Measurements from ENCODE around the gene CEP97.
A peak's percentile ranks its signal among the peaks of the same experiment; 100 is the strongest.
"Not testable (repeated sequence)": the region's sequence is repeated elsewhere in the genome, so short reads cannot be mapped to it uniquely, and the experiment has no call there.

Gene CEP97, protein sequence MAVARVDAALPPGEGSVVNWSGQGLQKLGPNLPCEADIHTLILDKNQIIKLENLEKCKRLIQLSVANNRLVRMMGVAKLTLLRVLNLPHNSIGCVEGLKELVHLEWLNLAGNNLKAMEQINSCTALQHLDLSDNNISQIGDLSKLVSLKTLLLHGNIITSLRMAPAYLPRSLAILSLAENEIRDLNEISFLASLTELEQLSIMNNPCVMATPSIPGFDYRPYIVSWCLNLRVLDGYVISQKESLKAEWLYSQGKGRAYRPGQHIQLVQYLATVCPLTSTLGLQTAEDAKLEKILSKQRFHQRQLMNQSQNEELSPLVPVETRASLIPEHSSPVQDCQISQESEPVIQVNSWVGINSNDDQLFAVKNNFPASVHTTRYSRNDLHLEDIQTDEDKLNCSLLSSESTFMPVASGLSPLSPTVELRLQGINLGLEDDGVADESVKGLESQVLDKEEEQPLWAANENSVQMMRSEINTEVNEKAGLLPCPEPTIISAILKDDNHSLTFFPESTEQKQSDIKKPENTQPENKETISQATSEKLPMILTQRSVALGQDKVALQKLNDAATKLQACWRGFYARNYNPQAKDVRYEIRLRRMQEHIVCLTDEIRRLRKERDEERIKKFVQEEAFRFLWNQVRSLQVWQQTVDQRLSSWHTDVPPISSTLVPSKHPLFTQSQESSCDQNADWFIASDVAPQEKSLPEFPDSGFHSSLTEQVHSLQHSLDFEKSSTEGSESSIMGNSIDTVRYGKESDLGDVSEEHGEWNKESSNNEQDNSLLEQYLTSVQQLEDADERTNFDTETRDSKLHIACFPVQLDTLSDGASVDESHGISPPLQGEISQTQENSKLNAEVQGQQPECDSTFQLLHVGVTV

DNA sequence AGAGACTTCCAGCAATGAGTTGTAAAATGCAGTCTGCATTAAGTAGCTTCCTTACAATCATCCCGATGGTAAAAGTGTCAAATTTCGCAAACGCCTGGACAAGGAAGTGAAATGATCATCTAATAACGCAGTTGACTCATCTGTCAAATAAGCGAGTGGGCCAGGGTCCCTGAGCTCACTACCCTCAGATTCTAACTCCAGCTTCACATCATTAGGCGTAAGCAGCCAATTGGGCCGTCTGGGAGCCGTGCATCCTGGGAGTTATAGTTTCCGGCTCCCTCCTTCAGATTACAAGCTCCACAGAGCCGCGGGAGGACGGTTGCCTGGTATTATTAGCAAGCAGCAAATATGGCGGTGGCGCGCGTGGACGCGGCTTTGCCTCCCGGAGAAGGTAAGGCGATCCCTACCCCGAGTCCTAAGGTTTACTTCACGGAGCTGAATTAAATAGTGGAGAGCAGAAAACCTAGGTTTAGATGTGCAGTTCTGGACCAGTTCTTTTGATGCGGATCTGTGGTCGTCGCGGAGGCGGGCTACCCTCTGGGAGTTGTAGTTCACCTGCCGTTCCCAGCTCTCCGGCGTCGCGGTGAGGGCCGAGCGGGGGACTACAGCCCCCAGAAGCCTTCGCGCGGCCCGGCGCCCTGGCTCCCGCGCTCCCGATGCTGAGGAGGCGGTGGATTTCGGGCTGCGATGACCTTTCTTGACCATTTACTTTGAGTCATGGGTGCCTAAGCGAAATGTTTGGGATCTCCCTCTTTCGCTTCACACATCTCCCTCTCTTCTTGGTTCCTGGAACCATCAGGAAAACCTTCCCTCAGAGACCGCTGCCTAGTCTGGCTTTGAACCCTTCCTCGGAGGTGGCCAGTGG is at the start of gene CEP97:
TSS of gene CEP97 (plus strand) at position 286 of the 865 bp plus-strand sequence. CDS start at position 349, 63 bp downstream.
- DNase-seq: peak; percentile 100

DNA sequence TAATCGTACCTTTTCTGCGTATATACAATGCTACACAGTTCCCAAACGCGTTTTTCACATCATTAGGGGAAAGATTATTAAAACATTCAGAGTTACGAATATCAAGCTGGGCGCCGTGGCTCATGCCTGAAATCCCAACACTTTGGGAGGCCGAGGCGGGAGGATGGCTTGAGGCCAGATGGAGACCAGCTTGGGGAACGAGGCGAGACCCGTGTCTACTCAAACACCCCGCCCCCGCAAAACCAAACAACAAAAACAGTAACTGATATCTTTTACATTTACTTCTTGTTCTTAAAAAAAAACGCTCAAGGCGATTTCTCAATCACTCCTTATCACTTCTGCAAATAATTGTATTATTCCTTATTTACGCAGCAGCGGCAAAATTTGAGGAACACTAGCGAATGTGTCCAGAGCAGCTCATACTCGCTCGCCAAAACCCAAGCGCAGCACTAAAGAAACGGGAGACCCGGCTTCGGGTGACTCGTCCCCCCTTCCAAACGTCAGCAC is 48.7 kb upstream of the CEP97 start:
- DNase-seq: no peak

DNA sequence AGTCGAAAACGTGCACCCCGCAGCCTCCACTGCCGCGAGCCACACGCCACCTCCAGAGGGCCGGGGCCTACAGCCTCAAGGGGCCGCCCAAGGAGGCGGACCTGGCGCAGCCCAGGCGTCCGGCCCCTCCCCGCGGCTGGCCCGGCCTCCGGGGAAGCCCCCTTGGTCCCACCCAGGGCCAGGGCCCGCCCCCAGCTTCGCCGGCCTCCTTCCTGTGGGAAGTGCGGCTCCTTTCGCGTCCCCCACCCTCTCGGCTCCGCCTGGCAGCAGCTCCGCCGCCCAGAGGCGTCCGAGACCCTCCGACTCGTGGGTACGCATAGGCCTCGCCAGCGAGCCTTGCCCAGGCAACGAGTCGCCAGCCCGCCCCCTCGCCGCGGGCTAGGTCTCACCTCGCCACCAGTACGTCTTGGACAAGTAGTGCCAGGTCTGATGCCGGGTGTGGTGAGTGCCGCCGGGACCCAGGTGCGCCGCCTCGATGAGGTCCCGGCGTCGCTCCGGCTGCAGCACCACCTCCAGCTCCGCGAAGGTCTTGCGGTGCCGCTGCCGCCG is 48.1 kb upstream of the CEP97 start:
- peak; percentile 94 for DNase-seq

DNA sequence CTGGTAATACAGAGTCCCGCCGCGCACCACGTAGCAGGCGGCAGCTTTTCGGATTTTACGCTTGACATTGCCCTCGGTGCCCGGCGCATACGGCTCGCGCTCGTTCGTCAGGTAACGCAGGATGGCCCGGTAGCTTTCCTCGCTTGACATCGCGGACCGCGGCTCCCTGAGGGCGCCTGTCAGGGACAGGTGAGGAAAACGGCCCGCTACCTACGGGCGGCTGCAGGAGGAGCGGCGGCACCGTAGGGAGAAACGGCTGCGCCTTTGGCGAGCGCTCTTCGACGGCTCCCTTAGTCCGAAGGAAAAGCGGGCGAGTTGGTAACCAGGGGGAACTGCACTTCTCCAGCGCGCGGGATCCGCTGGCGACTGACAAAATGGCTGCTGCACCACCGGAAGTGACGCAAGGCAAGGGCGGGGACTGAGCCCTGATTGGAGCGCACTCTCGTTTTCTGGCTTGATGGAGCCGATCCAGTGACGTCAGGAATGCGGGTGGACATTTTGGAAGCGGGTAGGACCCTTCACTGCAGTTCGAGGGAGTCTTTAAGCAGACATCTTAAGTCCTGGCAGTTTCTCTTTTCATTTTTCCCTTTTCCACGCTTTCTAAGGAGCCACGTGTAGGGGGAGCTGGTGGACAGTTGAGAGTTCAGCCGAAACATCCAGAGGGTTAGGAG is 47.5 kb upstream of the CEP97 start, which contains the start of gene ZBTB11:
TSS of gene ZBTB11 (minus strand) at position 368 of the 671 bp plus-strand sequence. CDS start at position 150, 218 bp downstream.
- DNase-seq: peak; percentile 97

DNA sequence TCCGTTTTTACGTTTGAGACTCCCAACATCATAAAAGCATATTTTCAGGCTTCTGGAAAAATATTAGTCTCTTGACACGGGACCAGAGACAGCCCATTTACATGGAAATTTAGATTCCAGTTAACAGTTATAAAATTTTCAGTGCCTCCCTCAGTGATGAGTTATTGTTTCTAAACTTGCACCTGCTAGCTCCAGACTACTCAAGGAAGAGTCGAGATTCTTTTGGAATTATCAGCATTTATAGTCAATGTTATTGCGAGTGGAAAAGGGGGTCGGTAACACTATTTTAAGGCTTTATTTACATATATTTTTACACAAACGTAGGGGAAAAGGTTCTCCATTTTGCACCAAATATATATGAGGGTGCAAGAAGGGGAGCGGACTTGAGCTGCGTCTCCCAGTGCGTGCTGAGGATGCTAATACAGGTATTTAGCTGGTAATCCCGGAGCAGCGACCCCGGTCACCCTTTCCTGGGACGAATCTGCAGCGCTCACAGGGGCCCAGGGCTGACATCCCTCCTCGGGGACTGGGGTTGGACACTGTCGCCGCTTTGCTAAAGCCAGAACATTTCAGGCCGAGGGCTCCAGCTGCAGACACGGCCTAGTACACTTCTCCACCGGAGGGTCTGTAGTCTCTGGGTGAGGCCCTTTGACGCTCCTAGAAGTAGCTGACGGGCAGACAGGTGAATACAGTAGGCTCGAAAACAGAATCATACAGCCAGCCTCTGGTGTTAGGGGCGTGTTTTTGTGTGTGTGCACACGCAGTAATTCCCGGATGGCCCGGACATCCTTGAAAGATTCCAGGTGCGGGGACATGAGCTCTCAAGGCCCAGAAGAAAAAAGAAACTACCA is 46.8 kb upstream of the CEP97 start:
- DNase-seq: no peak

DNA sequence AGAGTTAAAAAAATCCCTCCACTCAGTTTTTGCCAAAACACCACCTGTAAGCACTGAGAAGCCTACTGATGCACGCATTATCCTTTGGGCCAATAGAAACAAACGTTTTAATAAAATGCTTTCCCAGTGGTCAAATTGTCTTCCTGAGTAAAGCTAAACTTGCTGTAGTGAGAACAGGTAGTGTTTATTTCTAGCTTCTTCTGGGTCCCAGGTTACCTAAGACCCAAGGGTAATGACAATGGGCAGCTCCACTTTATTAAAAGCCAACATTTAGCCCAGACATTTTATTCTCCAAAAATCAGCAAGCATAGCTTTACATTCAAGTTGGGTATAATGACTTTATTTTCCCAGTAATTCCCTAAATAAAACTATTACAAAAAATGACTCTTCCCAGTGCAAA is 45.6 kb upstream of the CEP97 start:
- DNase-seq: not testable (repeated sequence)

DNA sequence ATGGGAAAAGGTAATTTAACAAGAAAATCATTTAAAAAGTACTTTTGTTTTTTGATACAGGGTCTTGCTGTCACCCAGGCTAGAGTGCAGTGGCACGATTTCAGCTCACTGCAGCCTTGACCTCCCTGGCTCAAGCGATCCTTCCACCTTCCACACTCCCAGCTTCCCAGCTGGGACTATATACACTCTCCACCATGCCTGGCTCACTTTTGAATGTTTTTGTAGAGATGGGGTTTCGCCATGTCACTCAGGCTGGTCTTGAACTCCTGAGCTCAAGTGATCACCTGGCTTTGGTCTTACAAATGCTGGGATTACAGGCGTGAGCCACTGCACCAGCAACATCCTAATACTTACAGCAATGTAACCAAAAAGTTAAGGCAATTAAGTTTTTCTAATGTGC is 43.9 kb upstream of the CEP97 start:
- DNase-seq: no peak

DNA sequence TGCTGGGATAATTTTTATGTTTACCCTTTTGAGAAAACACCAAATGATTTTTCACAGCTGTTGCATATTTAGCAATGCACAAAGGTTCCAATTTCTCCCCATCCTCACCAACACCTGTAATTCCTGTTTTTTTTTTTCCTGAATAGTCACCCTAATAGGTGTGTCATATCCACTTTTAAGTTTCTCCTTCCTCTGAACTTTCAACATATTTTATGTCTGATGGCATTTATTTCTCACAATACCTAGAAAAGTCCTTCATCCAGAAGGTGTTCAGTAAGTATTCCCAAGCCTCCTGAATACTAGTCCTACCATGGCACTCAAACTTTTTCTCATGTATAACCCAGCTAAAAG is 39.4 kb upstream of the CEP97 start:
- no peak for DNase-seq

DNA sequence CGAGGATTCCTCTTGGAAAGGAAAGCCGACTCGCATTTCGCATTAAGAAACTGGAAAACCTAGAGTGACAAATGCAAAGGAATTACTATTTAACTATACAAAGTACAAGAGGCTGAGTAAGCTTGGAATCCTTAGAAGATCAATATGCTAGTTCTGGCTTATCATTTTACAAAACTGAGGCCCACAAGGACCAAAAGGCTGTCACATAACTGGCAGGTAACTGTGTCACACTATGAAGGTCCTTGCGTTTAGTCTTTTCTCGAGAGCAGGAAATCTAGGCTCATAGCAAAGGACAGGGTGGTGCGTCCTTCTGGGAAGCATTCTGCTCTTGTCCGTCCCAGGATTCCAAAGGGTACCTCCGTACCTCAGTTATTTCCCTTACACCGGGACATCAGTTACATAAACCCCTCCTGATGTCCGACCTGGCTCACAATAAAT is 38.5 kb upstream of the CEP97 start:
- no peak for DNase-seq

DNA sequence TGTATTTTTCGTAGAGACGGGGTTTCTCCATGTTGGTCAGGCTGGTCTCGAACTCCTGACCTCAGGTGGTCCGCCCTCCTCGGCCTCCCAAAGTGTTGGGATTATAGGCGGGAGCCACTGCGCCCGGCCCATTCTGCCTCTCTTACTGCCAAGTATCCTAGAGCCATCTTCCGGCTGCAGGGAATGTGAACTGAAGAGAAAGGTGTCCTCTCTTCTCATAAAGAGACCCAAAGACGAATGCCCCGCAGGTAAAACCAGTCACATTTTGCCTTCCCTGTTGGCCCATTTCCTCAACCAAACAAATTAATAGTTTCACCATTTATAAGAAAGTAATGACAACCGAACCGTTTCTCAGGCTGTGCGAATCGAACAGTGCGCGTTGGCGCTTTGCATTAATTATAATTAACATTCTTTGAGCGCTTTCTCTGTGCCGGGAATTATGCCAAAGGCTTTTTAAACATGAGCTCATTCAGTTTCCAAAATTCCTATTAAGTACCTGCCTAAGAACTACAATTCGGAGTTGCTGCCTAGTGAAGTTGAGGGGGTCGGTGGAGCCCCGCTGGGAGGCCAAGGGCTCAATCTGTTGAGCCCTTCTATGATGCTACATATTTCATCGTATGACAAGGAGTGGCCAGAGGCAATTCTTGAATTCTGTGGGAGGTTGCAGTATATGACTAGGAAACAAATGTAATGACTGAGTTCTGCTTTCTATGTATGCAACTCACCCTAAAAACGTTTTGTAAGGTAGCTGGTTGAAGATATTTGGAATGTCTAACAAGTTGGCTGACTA is 37.1 kb upstream of the CEP97 start:
- peak; percentile 31 for DNase-seq

DNA sequence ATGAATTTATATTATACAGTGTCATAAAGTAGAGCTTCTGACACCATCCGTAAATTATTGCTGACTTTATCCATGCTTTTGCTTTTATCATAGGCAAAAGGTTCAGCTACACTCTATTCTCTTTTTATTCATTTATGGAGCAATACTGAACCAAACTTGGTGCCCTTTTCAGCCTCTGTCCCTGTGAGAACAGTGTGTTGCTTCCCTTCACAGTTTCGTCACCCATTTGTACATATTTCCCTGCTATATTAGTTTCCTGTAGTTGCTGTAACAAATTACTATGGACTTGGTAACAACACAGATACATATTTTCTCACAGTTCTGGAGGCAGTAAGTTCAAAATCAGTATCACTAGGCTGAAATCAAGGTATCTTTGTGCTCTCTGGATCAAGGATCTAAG is 35.1 kb upstream of the CEP97 start:
- DNase-seq: no peak

DNA sequence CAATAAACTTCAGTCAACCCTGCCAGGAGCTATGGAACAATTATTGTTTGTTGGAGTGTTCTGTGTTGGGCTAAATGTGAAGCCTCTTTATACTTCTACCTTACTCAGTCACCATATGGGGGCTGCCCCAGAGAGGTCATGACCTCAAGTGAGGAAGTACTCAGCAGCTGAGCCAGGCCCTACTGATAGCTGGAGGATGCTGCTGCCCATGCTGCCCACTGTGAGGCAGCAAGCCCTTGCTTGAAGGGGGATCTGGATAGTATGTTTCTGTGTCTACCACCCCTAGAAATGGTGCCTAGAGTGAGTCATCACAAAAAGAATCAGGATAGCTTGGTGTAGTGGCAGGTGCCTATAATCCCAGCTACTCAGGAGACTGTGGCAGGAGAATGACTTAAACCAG is 33.4 kb upstream of the CEP97 start:
- no peak for DNase-seq

DNA sequence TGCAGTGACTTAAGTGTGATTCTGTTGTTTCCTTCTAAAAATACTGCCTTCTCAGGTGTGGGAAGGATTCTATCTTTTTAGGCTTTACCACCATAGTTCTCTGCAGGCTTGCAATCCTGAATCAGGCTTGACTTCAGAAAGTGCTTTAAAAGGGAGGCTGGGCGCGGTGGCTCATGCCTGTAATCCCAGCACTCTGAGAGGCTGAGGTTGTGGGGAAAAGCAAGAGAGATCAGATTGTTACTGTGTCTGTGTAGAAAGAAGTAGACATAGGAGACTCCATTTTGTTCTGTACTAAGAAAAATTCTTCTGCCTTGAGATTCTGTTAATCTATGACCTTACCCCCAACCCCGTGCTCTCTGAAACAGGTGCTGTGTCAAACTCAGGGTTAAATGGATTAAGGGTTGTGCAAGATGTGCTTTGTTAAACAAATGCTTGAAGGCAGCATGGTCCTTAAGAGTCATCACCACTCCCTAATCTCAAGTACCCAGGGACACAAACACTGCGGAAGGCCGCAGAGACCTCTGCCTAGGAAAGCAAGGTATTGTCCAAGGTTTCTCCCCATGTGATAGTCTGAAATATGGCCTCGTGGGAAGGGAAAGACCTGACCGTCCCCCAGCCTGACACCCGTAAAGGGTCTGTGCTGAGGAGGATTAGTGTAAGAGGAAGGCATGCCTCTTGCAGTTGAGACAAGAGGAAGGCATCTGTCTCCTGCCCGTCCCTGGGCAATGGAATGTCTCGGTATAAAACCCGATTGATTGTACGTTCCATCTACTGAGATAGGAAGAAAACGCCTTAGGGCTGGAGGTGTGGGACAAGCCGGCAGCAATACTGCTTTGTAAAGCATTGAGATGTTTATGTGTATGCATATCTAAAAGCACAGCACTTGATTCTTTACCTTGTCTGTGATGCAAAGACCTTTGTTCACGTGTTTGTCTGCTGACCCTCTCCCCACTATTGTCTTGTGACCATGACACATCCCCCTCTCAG is 32.4 kb upstream of the CEP97 start:
- DNase-seq: not testable (repeated sequence)

DNA sequence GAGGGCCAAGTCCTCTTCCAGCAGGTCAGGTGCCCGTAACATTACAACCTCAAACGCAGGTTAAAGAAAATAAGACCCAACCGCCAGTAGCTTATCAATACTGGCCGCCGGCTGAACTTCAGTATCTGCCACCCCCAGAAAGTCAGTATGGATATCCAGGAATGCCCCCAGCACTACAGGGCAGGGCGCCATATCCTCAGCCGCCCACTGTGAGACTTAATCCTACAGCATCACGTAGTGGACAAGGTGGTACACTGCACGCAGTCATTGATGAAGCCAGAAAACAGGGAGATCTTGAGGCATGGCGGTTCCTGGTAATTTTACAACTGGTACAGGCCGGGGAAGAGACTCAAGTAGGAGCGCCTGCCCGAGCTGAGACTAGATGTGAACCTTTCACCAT is 30.9 kb upstream of the CEP97 start:
- DNase-seq: not testable (repeated sequence)

DNA sequence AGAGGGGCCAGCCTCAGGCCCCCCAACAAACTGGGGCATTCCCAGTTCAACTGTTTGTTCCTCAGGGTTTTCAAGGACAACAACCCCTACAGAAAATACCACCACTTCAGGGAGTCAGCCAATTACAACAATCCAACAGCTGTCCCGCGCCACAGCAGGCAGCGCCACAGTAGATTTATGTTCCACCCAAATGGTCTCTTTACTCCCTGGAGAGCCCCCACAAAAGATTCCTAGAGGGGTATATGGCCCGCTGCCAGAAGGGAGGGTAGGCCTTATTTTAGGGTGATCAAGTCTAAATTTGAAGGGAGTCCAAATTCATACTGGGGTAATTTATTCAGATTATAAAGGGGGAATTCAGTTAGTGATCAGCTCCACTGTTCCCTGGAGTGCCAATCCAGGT is 29.6 kb upstream of the CEP97 start:
- not testable (repeated sequence) for DNase-seq

DNA sequence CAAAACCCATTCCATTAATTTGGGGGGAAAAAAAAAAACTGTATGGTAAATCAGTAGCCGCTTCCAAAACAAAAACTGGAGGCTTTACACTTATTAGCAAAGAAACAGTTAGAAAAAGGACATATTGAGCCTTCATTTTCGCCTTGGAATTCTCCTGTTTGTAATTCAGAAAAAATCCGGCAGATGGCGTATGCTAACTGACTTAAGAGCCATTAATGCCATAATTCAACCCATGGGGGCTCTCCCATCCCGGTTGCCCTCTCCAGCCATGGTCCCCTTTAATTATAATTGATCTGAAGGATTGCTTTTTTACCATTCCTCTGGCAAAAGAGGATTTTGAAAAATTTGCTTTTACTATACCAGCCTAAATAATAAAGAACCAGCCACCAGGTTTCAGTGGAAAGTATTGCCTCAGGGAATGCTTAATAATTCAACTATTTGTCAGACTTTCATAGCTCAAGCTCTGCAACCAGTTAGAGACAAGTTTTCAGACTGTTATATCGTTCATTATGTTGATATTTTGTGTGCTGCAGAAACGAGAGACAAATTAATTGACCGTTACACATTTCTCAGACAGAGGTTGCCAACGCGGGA is 28.5 kb upstream of the CEP97 start:
- DNase-seq: peak; percentile 61

DNA sequence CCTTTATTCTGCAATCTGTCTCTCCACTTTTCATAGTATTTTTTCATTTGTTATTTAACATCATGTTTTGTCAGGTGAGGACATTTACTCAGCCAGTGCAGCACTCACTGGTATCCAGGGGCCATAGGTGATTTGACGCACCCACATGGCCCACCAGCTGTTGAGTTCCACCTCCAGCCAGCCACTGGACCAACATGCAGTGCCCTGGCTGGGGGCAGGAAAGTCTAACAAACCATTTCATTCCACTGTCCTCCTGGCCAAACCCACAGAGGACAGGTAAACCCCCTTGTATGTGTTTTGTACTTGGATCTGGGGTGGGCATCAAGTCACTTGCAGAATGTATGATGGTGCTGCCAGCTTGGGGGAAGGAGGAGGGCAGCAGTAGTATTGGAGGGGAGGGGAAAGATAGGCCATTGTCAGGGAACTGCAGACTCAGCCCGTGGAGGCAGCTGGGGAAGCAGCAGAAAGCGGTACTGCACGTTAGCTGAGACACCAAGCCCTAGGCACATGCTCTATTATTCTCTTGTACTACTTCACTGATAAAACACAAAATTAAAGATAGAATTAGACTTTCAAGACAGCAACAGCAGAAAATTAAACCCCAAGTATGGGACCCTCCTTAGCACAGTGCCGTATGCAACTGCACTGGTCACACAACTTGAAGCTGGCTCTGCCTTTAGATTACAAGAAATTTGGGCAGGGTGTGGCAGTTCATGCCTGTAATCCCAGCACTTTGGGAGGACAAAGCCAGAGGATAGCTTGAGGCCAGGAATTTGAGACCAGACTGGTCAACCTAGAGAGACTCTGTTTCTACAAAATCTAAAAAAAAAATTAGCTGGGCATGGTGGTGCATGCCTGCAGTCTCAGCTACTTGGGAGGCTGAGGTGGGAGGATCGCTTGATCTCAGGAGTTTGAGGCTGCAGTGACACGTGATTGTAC is 22.4 kb upstream of the CEP97 start:
- no peak for DNase-seq

Measured in retina (tissue), 1 donor.